ENCODE results near the gene TMEM132D. TPM values are rescaled to one million over a fixed set of nuclear protein-coding genes. Genes with fewer than 3 reads are reported as not detected.

Gene TMEM132D
- total RNA-seq, 1 donor from 2014 or later, result 16.5 TPM

DNA sequence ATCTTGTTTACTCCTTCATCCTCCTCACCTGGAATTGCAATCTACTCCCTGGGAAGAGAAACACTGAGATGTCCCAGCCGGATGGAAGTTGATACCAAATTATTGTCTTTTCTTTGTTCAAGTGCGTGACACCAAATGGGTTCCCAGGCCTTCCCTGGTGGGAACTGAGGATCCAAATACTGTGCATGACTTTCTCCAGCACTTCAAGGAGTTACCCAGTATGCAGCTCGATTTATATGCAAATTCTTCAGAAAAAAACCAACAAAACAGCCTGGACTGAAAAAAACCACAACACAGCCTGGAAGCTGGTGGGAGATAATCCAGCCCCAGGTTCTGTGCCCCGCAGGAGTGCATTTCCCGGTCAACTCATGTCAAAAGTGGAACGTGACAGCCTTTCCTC is 740.0 kb downstream of the TMEM132D start:
- Mint-ChIP-seq H3K4me1 (ENCODE audit: low read depth, unreplicated experiment) (no peaks in the 10 kb centered on the region), H3K27ac (ENCODE audit: unreplicated experiment) (no peak overlapping the region), H3K9me3 (ENCODE audit: unreplicated experiment) (peaks cover 8% of the 10 kb centered on the region), H3K27me3 (ENCODE audit: unreplicated experiment) (no peaks in the 10 kb centered on the region), H3K4me3 (ENCODE audit: unreplicated experiment) (no peak overlapping the region), H3K36me3 (ENCODE audit: unreplicated experiment) (peaks cover 5% of the 10 kb centered on the region)
- DNase-seq, result no peak
- TF ChIP-seq, protein P1, sequence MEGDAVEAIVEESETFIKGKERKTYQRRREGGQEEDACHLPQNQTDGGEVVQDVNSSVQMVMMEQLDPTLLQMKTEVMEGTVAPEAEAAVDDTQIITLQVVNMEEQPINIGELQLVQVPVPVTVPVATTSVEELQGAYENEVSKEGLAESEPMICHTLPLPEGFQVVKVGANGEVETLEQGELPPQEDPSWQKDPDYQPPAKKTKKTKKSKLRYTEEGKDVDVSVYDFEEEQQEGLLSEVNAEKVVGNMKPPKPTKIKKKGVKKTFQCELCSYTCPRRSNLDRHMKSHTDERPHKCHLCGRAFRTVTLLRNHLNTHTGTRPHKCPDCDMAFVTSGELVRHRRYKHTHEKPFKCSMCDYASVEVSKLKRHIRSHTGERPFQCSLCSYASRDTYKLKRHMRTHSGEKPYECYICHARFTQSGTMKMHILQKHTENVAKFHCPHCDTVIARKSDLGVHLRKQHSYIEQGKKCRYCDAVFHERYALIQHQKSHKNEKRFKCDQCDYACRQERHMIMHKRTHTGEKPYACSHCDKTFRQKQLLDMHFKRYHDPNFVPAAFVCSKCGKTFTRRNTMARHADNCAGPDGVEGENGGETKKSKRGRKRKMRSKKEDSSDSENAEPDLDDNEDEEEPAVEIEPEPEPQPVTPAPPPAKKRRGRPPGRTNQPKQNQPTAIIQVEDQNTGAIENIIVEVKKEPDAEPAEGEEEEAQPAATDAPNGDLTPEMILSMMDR (IDR thresholded peaks at IDR 0.05; ENCODE audit: partially characterized antibody, unreplicated experiment), result no peak

DNA sequence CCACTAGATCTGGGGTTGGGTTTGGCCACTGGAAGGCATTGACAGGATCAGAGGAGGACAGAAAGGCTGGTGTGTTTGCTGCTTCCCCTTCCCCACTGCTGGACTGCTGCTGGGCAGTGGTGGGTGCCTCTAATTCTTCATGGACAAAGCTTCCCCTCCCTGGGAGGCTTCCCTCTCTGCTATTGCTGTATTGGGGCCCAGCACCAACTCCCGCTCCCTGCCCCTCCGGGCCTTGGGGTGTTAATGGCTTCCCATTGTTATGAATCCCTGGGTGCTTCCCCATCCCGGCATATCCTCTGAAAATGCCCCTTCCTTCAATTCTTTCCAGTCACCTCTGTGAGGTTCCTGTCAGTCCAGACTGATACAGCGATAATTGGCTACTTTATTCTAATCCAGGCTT is 740.4 kb downstream of the TMEM132D start:
- H3K9me3 Mint-ChIP-seq (ENCODE audit: unreplicated experiment), result peaks cover 5% of the 10 kb centered on the region
- H3K4me3 Mint-ChIP-seq (ENCODE audit: unreplicated experiment), result no peak overlapping the region
- TF ChIP-seq, protein P1 (IDR thresholded peaks at IDR 0.05; ENCODE audit: partially characterized antibody, unreplicated experiment), result no peak
- H3K36me3 Mint-ChIP-seq (ENCODE audit: unreplicated experiment), result peaks cover 5% of the 10 kb centered on the region
- peaks cover under 1% of the 10 kb centered on the region for H3K4me1 Mint-ChIP-seq (ENCODE audit: low read depth, unreplicated experiment)
- H3K27me3 Mint-ChIP-seq (ENCODE audit: unreplicated experiment), result no peaks in the 10 kb centered on the region
- H3K27ac Mint-ChIP-seq (ENCODE audit: unreplicated experiment), result no peak overlapping the region
- DNase-seq, result no peak

DNA sequence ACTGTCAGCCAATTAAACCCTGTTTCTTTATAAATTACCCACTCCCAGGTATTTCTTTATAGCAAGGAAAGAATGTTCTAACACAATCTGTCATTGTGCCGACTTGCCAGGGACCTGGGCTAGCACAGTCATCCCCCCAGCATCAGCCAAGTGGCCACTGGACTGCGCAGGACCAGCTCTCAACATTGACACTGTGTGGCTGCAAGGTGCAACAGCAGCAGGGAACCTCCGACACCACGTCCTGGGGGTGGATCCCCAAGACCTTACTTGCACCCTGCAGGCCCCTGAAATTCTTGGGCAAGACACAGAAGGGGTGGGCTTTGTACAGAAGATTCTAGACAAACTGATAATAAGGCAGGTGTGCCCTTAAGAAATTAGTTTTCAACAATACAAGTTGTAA is 741.0 kb downstream of the TMEM132D start:
- H3K36me3 Mint-ChIP-seq (ENCODE audit: unreplicated experiment), result peaks cover 5% of the 10 kb centered on the region
- peaks cover 3% of the 10 kb centered on the region for H3K4me1 Mint-ChIP-seq (ENCODE audit: low read depth, unreplicated experiment)
- H3K27me3 Mint-ChIP-seq (ENCODE audit: unreplicated experiment), result no peaks in the 10 kb centered on the region
- no peak overlapping the region for H3K27ac Mint-ChIP-seq (ENCODE audit: unreplicated experiment)
- DNase-seq, result no peak
- peaks cover 4% of the 10 kb centered on the region for H3K9me3 Mint-ChIP-seq (ENCODE audit: unreplicated experiment)
- TF ChIP-seq, protein P1 (IDR thresholded peaks at IDR 0.05; ENCODE audit: partially characterized antibody, unreplicated experiment), result no peak
- H3K4me3 Mint-ChIP-seq (ENCODE audit: unreplicated experiment), result no peak overlapping the region

DNA sequence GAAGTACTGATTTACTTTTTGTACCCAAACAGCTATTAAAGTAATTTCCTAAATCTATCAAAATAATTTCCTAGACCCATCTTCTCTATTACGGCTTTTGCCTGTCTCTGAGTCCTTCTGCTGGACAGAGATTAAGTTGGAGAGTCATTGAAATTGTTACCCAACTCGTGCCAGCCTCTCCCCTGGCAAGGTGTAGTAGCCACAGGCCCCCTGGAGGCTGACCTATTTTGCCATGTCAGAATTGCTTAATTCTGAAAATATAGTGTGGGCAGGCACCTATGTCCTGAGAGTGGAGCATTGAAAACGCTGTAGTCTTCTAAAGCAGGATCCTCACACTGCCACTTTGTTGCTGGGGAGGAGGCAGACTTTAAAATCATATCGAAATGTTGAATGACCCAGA is 742.3 kb downstream of the TMEM132D start:
- Mint-ChIP-seq H3K27me3 (ENCODE audit: unreplicated experiment) (no peaks in the 10 kb centered on the region), H3K27ac (ENCODE audit: unreplicated experiment) (no peak overlapping the region), H3K36me3 (ENCODE audit: unreplicated experiment) (peaks cover 5% of the 10 kb centered on the region), H3K4me3 (ENCODE audit: unreplicated experiment) (no peak overlapping the region), H3K9me3 (ENCODE audit: unreplicated experiment) (peaks cover 4% of the 10 kb centered on the region), H3K4me1 (ENCODE audit: low read depth, unreplicated experiment) (peaks cover 3% of the 10 kb centered on the region)
- TF ChIP-seq, protein P1 (IDR thresholded peaks at IDR 0.05; ENCODE audit: partially characterized antibody, unreplicated experiment), result no peak
- no peak for DNase-seq

DNA sequence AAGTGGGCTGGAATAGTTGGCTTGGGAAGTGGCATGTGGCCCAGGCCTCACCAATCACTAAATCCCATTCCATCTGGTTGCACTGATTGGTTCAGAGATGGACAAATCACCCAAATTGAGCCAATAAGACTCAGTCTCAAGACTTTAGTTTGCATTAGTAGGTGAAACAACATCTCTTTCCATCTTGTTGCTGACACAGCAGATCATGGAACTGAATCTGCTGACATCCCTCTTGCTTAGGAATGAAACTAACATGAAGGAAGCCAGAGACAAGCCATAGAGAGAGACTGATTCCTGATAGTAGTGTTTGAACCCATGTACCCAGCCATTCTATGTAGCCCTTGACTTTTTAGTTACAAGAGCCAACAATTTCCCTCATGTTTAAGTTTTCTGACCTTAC is 743.5 kb downstream of the TMEM132D start:
- Mint-ChIP-seq H3K27me3 (ENCODE audit: unreplicated experiment) (no peaks in the 10 kb centered on the region), H3K4me3 (ENCODE audit: unreplicated experiment) (no peak overlapping the region), H3K4me1 (ENCODE audit: low read depth, unreplicated experiment) (peaks cover 3% of the 10 kb centered on the region), H3K27ac (ENCODE audit: unreplicated experiment) (no peak overlapping the region), H3K36me3 (ENCODE audit: unreplicated experiment) (peaks cover 5% of the 10 kb centered on the region), H3K9me3 (ENCODE audit: unreplicated experiment) (peaks cover 4% of the 10 kb centered on the region)
- TF ChIP-seq, protein P1 (IDR thresholded peaks at IDR 0.05; ENCODE audit: partially characterized antibody, unreplicated experiment), result no peak
- DNase-seq, result no peak
